ENCODE results near the gene SLX9.

GRCh38 chr21:44959376-44960091, 19.7 kb downstream of the SLX9 start:
- TF ChIP-seq CTCF (IDR thresholded peaks at IDR 0.05; ENCODE audit: insufficient read depth, low read depth, low read length) (no peak), EZH2 (IDR thresholded peaks at IDR 0.05; ENCODE audit: insufficient read depth, low read length) (no peak)

All from astrocyte (in vitro differentiated cells and primary cell).